ENCODE results near the gene TTC27.

Gene TTC27

GRCh38 chr2:32641180-32641579 lies 13.3 kb downstream of the TTC27 start:
- H3K36me3 ChIP-seq (ENCODE audit: insufficient read depth, low read length): peaks cover 33% of the 10 kb centered on the region

DNA sequence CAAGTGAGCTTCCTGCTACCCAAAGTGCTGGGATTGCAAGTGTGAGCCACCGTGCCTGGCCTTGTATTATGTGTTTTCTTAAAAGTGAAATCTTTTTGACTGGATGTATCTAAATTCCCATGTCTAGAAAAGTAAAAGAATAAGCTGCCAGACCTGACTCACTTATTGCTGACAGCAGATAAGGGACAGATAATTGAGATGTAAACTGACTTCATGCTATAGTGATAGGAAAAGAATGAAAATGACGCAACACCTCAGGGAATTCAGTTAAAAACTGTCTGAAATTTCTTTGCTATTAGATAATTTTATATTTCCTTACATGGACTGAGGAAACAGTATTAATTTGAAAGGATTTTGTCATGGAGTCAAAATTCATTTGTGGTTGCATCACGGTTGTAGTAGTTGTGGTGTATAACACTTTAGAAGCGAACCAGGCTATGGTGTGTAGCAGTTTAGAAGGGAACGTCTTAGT lies 19.4 kb downstream of the TTC27 start:
- Histone ChIP-seq H3K36me3 (ENCODE audit: insufficient read depth, low read length) (peaks cover 28% of the 10 kb centered on the region), H3K4me3 (no peak overlapping the region), H3K27ac (peak overlapping the region; percentile 67), H3K9ac (ENCODE audit: insufficient read length) (no peak overlapping the region), H3K9me3 (ENCODE audit: low read depth, low read length) (no peaks in the 10 kb centered on the region)
- TF ChIP-seq EZH2 (IDR thresholded peaks at IDR 0.05) (no peak), FOXP2 (optimal IDR thresholded peaks at IDR 0.05; ENCODE audit: control extremely low read depth, extremely low read length, insufficient read depth) (no peak), POLR2AphosphoS5 (IDR thresholded peaks at IDR 0.05; ENCODE audit: borderline replicate concordance, low read depth, low read length) (no peak)
- DNase-seq (ENCODE audit: low read depth, low spot score): peak; percentile 51

More at GRCh38 chr2:32641180-32641579, 13.3 kb downstream of the TTC27 start:
- no peaks in the 10 kb centered on the region for H3K9me3 ChIP-seq (ENCODE audit: low read depth, low read length)
- no peak overlapping the region for H3K4me3 ChIP-seq
- no peak overlapping the region for H3K27ac ChIP-seq
- H3K9ac ChIP-seq (ENCODE audit: insufficient read length): no peak overlapping the region
- DNase-seq (ENCODE audit: low read depth, low spot score): no peak
- TF ChIP-seq FOXP2 (optimal IDR thresholded peaks at IDR 0.05; ENCODE audit: control extremely low read depth, extremely low read length, insufficient read depth): no peak
- no peak for TF ChIP-seq EZH2 (IDR thresholded peaks at IDR 0.05)
- TF ChIP-seq POLR2AphosphoS5 (IDR thresholded peaks at IDR 0.05; ENCODE audit: borderline replicate concordance, low read depth, low read length): no peak

GRCh38 chr2:32652555-32653209 lies 24.8 kb downstream of the TTC27 start:
- Histone ChIP-seq H3K9ac (ENCODE audit: insufficient read length) (no peak overlapping the region), H3K9me3 (ENCODE audit: low read depth, low read length) (no peaks in the 10 kb centered on the region), H3K36me3 (ENCODE audit: insufficient read depth, low read length) (peaks cover 16% of the 10 kb centered on the region), H3K27ac (peak overlapping the region; percentile 77), H3K4me3 (peak overlapping the region; percentile 36)
- TF ChIP-seq POLR2AphosphoS5 (IDR thresholded peaks at IDR 0.05; ENCODE audit: borderline replicate concordance, low read depth, low read length): no peak
- TF ChIP-seq EZH2 (IDR thresholded peaks at IDR 0.05): no peak
- no peak for TF ChIP-seq FOXP2 (optimal IDR thresholded peaks at IDR 0.05; ENCODE audit: control extremely low read depth, extremely low read length, insufficient read depth)
- DNase-seq (ENCODE audit: low read depth, low spot score): no peak

GRCh38 chr2:32656069-32656468 lies 28.2 kb downstream of the TTC27 start:
- H3K9ac ChIP-seq (ENCODE audit: insufficient read length): no peak overlapping the region
- no peak overlapping the region for H3K4me3 ChIP-seq
- H3K36me3 ChIP-seq (ENCODE audit: insufficient read depth, low read length): peaks cover 4% of the 10 kb centered on the region; the same call in 1 of the 2 replicates
- no peak for DNase-seq (ENCODE audit: low read depth, low spot score)
- TF ChIP-seq FOXP2 (optimal IDR thresholded peaks at IDR 0.05; ENCODE audit: control extremely low read depth, extremely low read length, insufficient read depth) (no peak), POLR2AphosphoS5 (IDR thresholded peaks at IDR 0.05; ENCODE audit: borderline replicate concordance, low read depth, low read length) (no peak), EZH2 (IDR thresholded peaks at IDR 0.05) (no peak)
- no peaks in the 10 kb centered on the region for H3K9me3 ChIP-seq (ENCODE audit: low read depth, low read length)
- H3K27ac ChIP-seq: no peak overlapping the region

- no peak overlapping the region for H3K27ac ChIP-seq
- H3K9ac ChIP-seq (ENCODE audit: insufficient read length): no peak overlapping the region
- no peaks in the 10 kb centered on the region for H3K9me3 ChIP-seq (ENCODE audit: low read depth, low read length)
- TF ChIP-seq EZH2 (IDR thresholded peaks at IDR 0.05) (no peak), POLR2AphosphoS5 (IDR thresholded peaks at IDR 0.05; ENCODE audit: borderline replicate concordance, low read depth, low read length) (no peak), FOXP2 (optimal IDR thresholded peaks at IDR 0.05; ENCODE audit: control extremely low read depth, extremely low read length, insufficient read depth) (no peak)
- DNase-seq (ENCODE audit: low read depth, low spot score): no peak
- H3K36me3 ChIP-seq (ENCODE audit: insufficient read depth, low read length): no peaks in the 10 kb centered on the region; the same call in 1 of the 2 replicates
- H3K4me3 ChIP-seq: no peak overlapping the region
Observed at GRCh38 chr2:32663864-32664263, 36.0 kb downstream of the TTC27 start.

- no peak for DNase-seq (ENCODE audit: low read depth, low spot score)
- no peak overlapping the region for H3K4me3 ChIP-seq
- TF ChIP-seq FOXP2 (optimal IDR thresholded peaks at IDR 0.05; ENCODE audit: control extremely low read depth, extremely low read length, insufficient read depth) (no peak), EZH2 (IDR thresholded peaks at IDR 0.05) (no peak), POLR2AphosphoS5 (IDR thresholded peaks at IDR 0.05; ENCODE audit: borderline replicate concordance, low read depth, low read length) (no peak)
- H3K9me3 ChIP-seq (ENCODE audit: low read depth, low read length): no peaks in the 10 kb centered on the region
- no peak overlapping the region for H3K9ac ChIP-seq (ENCODE audit: insufficient read length)
- no peak overlapping the region for H3K27ac ChIP-seq
- H3K36me3 ChIP-seq (ENCODE audit: insufficient read depth, low read length): peaks cover 5% of the 10 kb centered on the region
Observed at GRCh38 chr2:32666704-32667103, 38.9 kb downstream of the TTC27 start.

GRCh38 chr2:32668254-32668653 lies 40.4 kb downstream of the TTC27 start:
- TF ChIP-seq FOXP2 (optimal IDR thresholded peaks at IDR 0.05; ENCODE audit: control extremely low read depth, extremely low read length, insufficient read depth) (no peak), POLR2AphosphoS5 (IDR thresholded peaks at IDR 0.05; ENCODE audit: borderline replicate concordance, low read depth, low read length) (no peak), EZH2 (IDR thresholded peaks at IDR 0.05) (no peak)
- no peak overlapping the region for H3K9ac ChIP-seq (ENCODE audit: insufficient read length)
- H3K4me3 ChIP-seq: no peak overlapping the region
- H3K36me3 ChIP-seq (ENCODE audit: insufficient read depth, low read length): peaks cover 16% of the 10 kb centered on the region
- DNase-seq (ENCODE audit: low read depth, low spot score): no peak
- no peak overlapping the region for H3K27ac ChIP-seq
- no peaks in the 10 kb centered on the region for H3K9me3 ChIP-seq (ENCODE audit: low read depth, low read length)

DNA sequence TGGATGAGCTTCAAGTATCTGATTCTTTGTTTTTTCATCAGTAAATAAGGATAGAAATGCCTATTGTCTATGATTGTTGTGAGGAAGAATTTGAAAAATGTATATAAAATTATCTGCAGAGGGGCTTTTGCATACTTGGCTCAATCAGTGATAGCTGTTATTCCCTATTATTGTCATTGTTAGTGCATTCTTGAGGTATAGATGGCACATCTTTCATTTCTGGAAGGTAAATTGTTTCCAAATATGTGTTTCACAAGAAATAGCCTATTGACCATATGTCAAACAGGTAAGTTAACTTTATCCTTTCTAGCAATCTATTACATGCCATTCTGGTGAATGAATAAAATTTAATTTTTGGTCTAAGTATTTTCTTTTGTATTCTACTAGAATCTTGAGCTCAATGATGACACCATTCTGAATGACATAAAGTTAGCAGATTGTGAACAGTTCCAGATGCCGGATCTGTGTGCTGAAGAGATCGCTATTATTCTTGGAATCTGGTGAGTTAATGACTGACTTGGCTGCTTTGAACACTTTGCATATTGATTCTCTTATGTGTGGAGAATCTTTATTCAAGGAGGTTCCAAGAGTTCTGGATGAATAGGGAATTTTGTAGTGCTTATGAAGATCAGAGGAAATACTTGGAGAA lies 44.2 kb downstream of the TTC27 start:
- peaks cover 24% of the 10 kb centered on the region for H3K36me3 ChIP-seq (ENCODE audit: insufficient read depth, low read length)
- no peak for DNase-seq (ENCODE audit: low read depth, low spot score)
- no peak overlapping the region for H3K9ac ChIP-seq (ENCODE audit: insufficient read length)
- no peak overlapping the region for H3K4me3 ChIP-seq
- TF ChIP-seq EZH2 (IDR thresholded peaks at IDR 0.05) (no peak), POLR2AphosphoS5 (IDR thresholded peaks at IDR 0.05; ENCODE audit: borderline replicate concordance, low read depth, low read length) (no peak), FOXP2 (optimal IDR thresholded peaks at IDR 0.05; ENCODE audit: control extremely low read depth, extremely low read length, insufficient read depth) (no peak)
- no peak overlapping the region for H3K27ac ChIP-seq
- no peaks in the 10 kb centered on the region for H3K9me3 ChIP-seq (ENCODE audit: low read depth, low read length)
